ENCODE results near the gene DNAH10.
A peak's percentile ranks its signal among the peaks of the same experiment; 100 is the strongest.
"Not testable (repeated sequence)": the region's sequence is repeated elsewhere in the genome, so short reads cannot be mapped to it uniquely, and the experiment has no call there.

DNAH10 gene

GRCh38 chr12:123946152-123946515 lies 184.0 kb downstream of the DNAH10 start:
- H3K4me3 ChIP-seq, result no peak overlapping the region
- TF ChIP-seq CTCF (IDR thresholded peaks at IDR 0.05), result no peak
- H3K27ac ChIP-seq, result no peak overlapping the region
- peak; percentile 52 for DNase-seq (ENCODE audit: low spot score)

- not testable (repeated sequence) for H3K27ac ChIP-seq, H3K4me3 ChIP-seq
- peak; percentile 14 for DNase-seq (ENCODE audit: low spot score)
These were observed 184.7 kb downstream of the DNAH10 start for GRCh38 chr12:123946516-123947505.

GRCh38 chr12:123947531-123947930 lies 185.4 kb downstream of the DNAH10 start:
- H3K4me3 ChIP-seq; H3K27ac ChIP-seq; DNase-seq (ENCODE audit: low spot score): not testable (repeated sequence)

GRCh38 chr12:123948401-123948795 lies 186.3 kb downstream of the DNAH10 start:
- peak; percentile 31 for DNase-seq (ENCODE audit: low spot score)
- H3K4me3 ChIP-seq, result no peak overlapping the region
- TF ChIP-seq CTCF (IDR thresholded peaks at IDR 0.05), result no peak
- H3K27ac ChIP-seq, result no peak overlapping the region

GRCh38 chr12:123948796-123949769 lies 187.0 kb downstream of the DNAH10 start:
- no peak overlapping the region for H3K27ac ChIP-seq
- DNase-seq (ENCODE audit: low spot score), result peak; percentile 64
- no peak for TF ChIP-seq CTCF (IDR thresholded peaks at IDR 0.05)
- no peak overlapping the region for H3K4me3 ChIP-seq

- H3K27ac ChIP-seq, result no peak overlapping the region
- peak; percentile 35 for DNase-seq (ENCODE audit: low spot score)
- no peak for TF ChIP-seq CTCF (IDR thresholded peaks at IDR 0.05)
These were observed 187.7 kb downstream of the DNAH10 start for GRCh38 chr12:123949770-123950165.

GRCh38 chr12:123950476-123951349 lies 188.6 kb downstream of the DNAH10 start:
- no peak for TF ChIP-seq CTCF (IDR thresholded peaks at IDR 0.05)
- Histone ChIP-seq H3K4me3 (no peak overlapping the region), H3K27ac (no peak overlapping the region)
- peak; percentile 43 for DNase-seq (ENCODE audit: low spot score)

More at GRCh38 chr12:123949770-123950165, 187.7 kb downstream of the DNAH10 start:
- no peak overlapping the region for H3K4me3 ChIP-seq
